ENCODE results near the gene TAOK1.
A peak's percentile ranks its signal among the peaks of the same experiment; 100 is the strongest.

DNA sequence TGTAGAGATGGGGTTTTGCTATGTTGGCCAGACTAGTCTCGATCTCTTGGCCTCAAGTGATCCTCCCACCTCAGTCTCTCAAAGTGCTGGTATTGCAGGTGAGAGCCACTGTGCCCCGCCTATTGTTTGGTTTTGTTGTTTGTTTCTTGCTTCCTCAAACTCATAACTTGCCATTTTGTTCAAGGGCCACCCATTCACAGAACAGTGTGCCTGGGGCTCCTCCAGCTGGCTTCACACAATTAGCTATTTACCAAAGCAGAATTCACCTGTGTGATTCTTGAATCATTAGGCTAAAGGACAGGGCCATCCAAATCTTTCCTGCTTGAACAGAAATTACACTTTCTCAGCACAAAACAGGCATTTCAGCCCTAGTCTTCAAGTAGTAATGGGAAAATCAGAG lies 169.5 kb downstream of the TAOK1 start:
- TF ChIP-seq MYC (IDR thresholded peaks at IDR 0.05; ENCODE audit: insufficient read depth, insufficient read length, insufficient replicate concordance, low read length, severe bottlenecking): no peak
- no peak for TF ChIP-seq TARDBP (IDR thresholded peaks at IDR 0.05; ENCODE audit: borderline replicate concordance)
- TF ChIP-seq CBX5 (IDR thresholded peaks at IDR 0.05; ENCODE audit: low read depth): no peak
- TF ChIP-seq POLR2AphosphoS5 (IDR thresholded peaks at IDR 0.05; ENCODE audit: low read length): no peak
- TF ChIP-seq, protein P1, sequence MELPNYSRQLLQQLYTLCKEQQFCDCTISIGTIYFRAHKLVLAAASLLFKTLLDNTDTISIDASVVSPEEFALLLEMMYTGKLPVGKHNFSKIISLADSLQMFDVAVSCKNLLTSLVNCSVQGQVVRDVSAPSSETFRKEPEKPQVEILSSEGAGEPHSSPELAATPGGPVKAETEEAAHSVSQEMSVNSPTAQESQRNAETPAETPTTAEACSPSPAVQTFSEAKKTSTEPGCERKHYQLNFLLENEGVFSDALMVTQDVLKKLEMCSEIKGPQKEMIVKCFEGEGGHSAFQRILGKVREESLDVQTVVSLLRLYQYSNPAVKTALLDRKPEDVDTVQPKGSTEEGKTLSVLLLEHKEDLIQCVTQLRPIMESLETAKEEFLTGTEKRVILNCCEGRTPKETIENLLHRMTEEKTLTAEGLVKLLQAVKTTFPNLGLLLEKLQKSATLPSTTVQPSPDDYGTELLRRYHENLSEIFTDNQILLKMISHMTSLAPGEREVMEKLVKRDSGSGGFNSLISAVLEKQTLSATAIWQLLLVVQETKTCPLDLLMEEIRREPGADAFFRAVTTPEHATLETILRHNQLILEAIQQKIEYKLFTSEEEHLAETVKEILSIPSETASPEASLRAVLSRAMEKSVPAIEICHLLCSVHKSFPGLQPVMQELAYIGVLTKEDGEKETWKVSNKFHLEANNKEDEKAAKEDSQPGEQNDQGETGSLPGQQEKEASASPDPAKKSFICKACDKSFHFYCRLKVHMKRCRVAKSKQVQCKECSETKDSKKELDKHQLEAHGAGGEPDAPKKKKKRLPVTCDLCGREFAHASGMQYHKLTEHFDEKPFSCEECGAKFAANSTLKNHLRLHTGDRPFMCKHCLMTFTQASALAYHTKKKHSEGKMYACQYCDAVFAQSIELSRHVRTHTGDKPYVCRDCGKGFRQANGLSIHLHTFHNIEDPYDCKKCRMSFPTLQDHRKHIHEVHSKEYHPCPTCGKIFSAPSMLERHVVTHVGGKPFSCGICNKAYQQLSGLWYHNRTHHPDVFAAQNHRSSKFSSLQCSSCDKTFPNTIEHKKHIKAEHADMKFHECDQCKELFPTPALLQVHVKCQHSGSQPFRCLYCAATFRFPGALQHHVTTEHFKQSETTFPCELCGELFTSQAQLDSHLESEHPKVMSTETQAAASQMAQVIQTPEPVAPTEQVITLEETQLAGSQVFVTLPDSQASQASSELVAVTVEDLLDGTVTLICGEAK (IDR thresholded peaks at IDR 0.05; ENCODE audit: borderline replicate concordance): no peak
- no peak for TF ChIP-seq NR2C2 (IDR thresholded peaks at IDR 0.05; ENCODE audit: borderline replicate concordance, control insufficient read depth, insufficient read length, low read depth)
- TF ChIP-seq, protein P2, sequence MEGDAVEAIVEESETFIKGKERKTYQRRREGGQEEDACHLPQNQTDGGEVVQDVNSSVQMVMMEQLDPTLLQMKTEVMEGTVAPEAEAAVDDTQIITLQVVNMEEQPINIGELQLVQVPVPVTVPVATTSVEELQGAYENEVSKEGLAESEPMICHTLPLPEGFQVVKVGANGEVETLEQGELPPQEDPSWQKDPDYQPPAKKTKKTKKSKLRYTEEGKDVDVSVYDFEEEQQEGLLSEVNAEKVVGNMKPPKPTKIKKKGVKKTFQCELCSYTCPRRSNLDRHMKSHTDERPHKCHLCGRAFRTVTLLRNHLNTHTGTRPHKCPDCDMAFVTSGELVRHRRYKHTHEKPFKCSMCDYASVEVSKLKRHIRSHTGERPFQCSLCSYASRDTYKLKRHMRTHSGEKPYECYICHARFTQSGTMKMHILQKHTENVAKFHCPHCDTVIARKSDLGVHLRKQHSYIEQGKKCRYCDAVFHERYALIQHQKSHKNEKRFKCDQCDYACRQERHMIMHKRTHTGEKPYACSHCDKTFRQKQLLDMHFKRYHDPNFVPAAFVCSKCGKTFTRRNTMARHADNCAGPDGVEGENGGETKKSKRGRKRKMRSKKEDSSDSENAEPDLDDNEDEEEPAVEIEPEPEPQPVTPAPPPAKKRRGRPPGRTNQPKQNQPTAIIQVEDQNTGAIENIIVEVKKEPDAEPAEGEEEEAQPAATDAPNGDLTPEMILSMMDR (IDR thresholded peaks at IDR 0.05 in 2 of 3, conservative IDR thresholded peaks at IDR 0.05 in 1 of 3; ENCODE audit: control insufficient read depth in 2 of 3, extremely low read depth in 1 of 3, insufficient read depth in 1 of 3, low read depth in 3 of 3, low read length in 3 of 3): peak in 1 of 3 experiments; percentile 6; a peak in 1 of 6 replicates
- no peak for TF ChIP-seq ZNF274 (IDR thresholded peaks at IDR 0.05; ENCODE audit: insufficient read depth, insufficient read length)
- TF ChIP-seq YY1 (IDR thresholded peaks at IDR 0.05; ENCODE audit: low read depth, low read length): no peak
- TF ChIP-seq EED (IDR thresholded peaks at IDR 0.05; ENCODE audit: low read depth): no peak
- no peak for TF ChIP-seq FOS (IDR thresholded peaks at IDR 0.05; ENCODE audit: borderline replicate concordance, extremely low read depth, insufficient read length)

Data from GM12878 (cell line).